Loucy (cell line): ENCODE results near the gene UBXN7.

Experiments
- H2AFZ ChIP-seq: fragments of 200-600 bp; sonication (generic); 2 replicates; pipeline ENCODE4 v1.6.0; 2016; ENCODE audit warnings: antibody characterized with exemption, mild to moderate bottlenecking, low read length, moderate library complexity
- H3F3A ChIP-seq: fragments of 200-600 bp; 2 replicates; pipeline ENCODE4 v1.6.0; 2016; ENCODE audit warnings: antibody characterized with exemption, low read depth, mild to moderate bottlenecking
- H3K27me3 ChIP-seq: fragments of 200-600 bp; sonication (generic); 2 replicates; pipeline ENCODE4 v1.6.1; 2014; ENCODE audit warnings: low read length, mild to moderate bottlenecking; ENCODE audit not compliant: insufficient read depth, poor library complexity, severe bottlenecking
- H3K36me3 ChIP-seq: fragments of 200-600 bp; sonication (generic); 2 replicates; pipeline ENCODE4 v1.6.1; 2016; ENCODE audit warnings: low read length; ENCODE audit not compliant: insufficient read depth
- H3K4me1 ChIP-seq: fragments of 200-600 bp; sonication (generic); 2 replicates; pipeline ENCODE4 v1.5.1; 2014; ENCODE audit warnings: low read length, mild to moderate bottlenecking; ENCODE audit not compliant: insufficient read depth, poor library complexity, severe bottlenecking
- H3K4me2 ChIP-seq: fragments of 200-600 bp; sonication (generic); 2 replicates; pipeline ENCODE4 v1.6.0; 2014; ENCODE audit warnings: antibody characterized with exemption, low read length, low read depth, mild to moderate bottlenecking; ENCODE audit not compliant: poor library complexity, severe bottlenecking
- H3K4me3 ChIP-seq: fragments of 200-600 bp; sonication (generic); 2 replicates; pipeline ENCODE4 v1.5.1; 2014; ENCODE audit warnings: low read length, mild to moderate bottlenecking, mixed read lengths; ENCODE audit not compliant: poor library complexity, severe bottlenecking
- H3K79me2 ChIP-seq: fragments of 200-600 bp; sonication (generic); 2 replicates; pipeline ENCODE4 v1.6.1; 2014; ENCODE audit warnings: low read length; ENCODE audit not compliant: insufficient read depth
- H3K9ac ChIP-seq: fragments of 200-600 bp; sonication (generic); 2 replicates; pipeline ENCODE4 v1.6.0; 2014; ENCODE audit warnings: mild to moderate bottlenecking, low read depth, low read length, moderate library complexity; ENCODE audit not compliant: poor library complexity, severe bottlenecking
- H3K9me2 ChIP-seq: fragments of 200-600 bp; sonication (generic); replicated peaks from 2 replicates; pipeline ENCODE4 v1.6.1; 2016; ENCODE audit warnings: low read depth, low read length, mixed read lengths
- H3K9me3 ChIP-seq: fragments of 200-600 bp; sonication (generic); 2 replicates; pipeline ENCODE4 v1.6.1; 2014; ENCODE audit warnings: mild to moderate bottlenecking, antibody characterized with exemption, low read length, low read depth; ENCODE audit not compliant: insufficient read depth
- H4K20me1 ChIP-seq: fragments of 200-600 bp; sonication (generic); 2 replicates; pipeline ENCODE4 v1.6.0; 2014; ENCODE audit warnings: antibody characterized with exemption, low read length, mild to moderate bottlenecking; ENCODE audit not compliant: insufficient read depth, poor library complexity, severe bottlenecking
- CTCF ChIP-seq: fragments of 200-600 bp; sonication (generic); conservative IDR thresholded peaks from 2 replicates; pipeline ENCODE4 v1.5.1; 2014; ENCODE audit warnings: mild to moderate bottlenecking, antibody characterized with exemption, low read length
- EZH2phosphoT487 ChIP-seq: fragments of 200-600 bp; IDR thresholded peaks from 2 replicates; pipeline ENCODE4 v1.6.1; 2018; ENCODE audit warnings: antibody characterized with exemption, mild to moderate bottlenecking, moderate library complexity, borderline replicate concordance

UBXN7 gene

GRCh38 chr3:196355668-196356067 lies 76.6 kb downstream of the UBXN7 start:
- Histone ChIP-seq H3K4me2 (no peak overlapping the region), H3F3A (no peaks in the 10 kb centered on the region), H2AFZ (no peak overlapping the region), H3K9me2 (no peaks in the 10 kb centered on the region), H3K79me2 (no peaks in the 10 kb centered on the region), H3K4me1 (no peaks in the 10 kb centered on the region), H3K27me3 (no peaks in the 10 kb centered on the region), H3K9ac (no peak overlapping the region), H4K20me1 (no peaks in the 10 kb centered on the region), H3K9me3 (no peaks in the 10 kb centered on the region), H3K36me3 (peaks cover 67% of the 10 kb centered on the region), H3K4me3 (no peak overlapping the region)
- TF ChIP-seq EZH2phosphoT487 = no peak
- no peak for TF ChIP-seq CTCF

GRCh38 chr3:196354132-196354531 lies 78.1 kb downstream of the UBXN7 start:
- Histone ChIP-seq H3K4me3 (no peak overlapping the region), H3K4me2 (no peak overlapping the region), H3F3A (no peaks in the 10 kb centered on the region), H3K9ac (no peak overlapping the region), H2AFZ (no peak overlapping the region), H3K79me2 (no peaks in the 10 kb centered on the region), H3K36me3 (peaks cover 55% of the 10 kb centered on the region), H3K9me2 (no peaks in the 10 kb centered on the region), H3K9me3 (no peaks in the 10 kb centered on the region), H4K20me1 (no peaks in the 10 kb centered on the region), H3K27me3 (no peaks in the 10 kb centered on the region), H3K4me1 (no peaks in the 10 kb centered on the region)
- TF ChIP-seq CTCF (no peak), EZH2phosphoT487 (no peak)

- Histone ChIP-seq H3K9ac (no peak overlapping the region), H3F3A (no peaks in the 10 kb centered on the region), H2AFZ (no peak overlapping the region), H3K79me2 (no peaks in the 10 kb centered on the region), H3K36me3 (peaks cover 35% of the 10 kb centered on the region), H3K9me3 (no peaks in the 10 kb centered on the region), H3K4me1 (no peaks in the 10 kb centered on the region), H3K27me3 (no peaks in the 10 kb centered on the region), H4K20me1 (no peaks in the 10 kb centered on the region), H3K9me2 (no peaks in the 10 kb centered on the region), H3K4me2 (no peak overlapping the region), H3K4me3 (no peak overlapping the region)
- no peak for TF ChIP-seq CTCF
- no peak for TF ChIP-seq EZH2phosphoT487
Observed at GRCh38 chr3:196351541-196351940, 80.7 kb downstream of the UBXN7 start.
